Measurements from ENCODE around the gene PRKAR1B. TPM values are rescaled to one million over a fixed set of nuclear protein-coding genes. Genes with fewer than 3 reads are reported as not detected.

Gene PRKAR1B
- total RNA-seq, 1 experiment from 2014 or later, result 43.3 TPM

DNA sequence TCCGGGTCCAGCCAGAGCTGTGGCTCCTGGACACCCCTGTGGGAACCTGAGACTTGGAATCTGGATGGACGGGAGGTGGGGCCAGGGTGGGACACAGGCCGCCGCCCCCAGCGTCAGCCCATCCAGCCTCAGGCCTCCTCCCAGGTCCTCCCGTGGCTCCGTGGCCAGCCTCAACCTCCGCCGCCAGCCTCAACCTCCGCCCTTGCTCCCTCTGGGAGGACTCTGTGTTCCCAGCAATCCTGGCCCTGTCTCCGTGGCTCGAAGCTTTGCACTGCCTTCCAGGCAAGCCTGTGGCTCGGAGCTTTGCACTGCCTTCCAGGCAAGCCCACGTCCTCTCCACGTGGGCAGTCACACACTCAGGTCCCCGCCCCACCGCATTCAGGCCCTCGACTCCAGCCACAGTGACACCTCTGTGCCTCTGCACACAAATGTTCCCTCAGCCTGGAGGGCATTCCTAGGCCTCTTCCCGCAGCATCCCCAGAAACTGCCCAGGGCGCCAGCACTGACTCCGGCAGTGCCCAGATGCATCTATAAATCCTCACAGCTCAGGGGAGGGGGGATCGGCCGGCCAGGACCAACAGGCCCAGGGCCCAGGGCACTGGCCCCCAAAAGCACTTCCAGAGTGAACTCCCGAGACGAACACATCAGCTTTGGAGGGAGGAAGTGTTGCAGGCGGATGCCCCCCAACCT, 162.8 kb downstream of the PRKAR1B start:
- H3K4ac ChIP-seq (ENCODE audit: low read depth, low read length), result no peak overlapping the region
- Mint-ChIP-seq H3K27me3 (ENCODE audit: low read depth) (no peaks in the 10 kb centered on the region), H3K36me3 (ENCODE audit: insufficient read depth in 1 of 3, low read depth in 3 of 3) (peaks cover 0 to 6% (median 0%) of the 10 kb centered on the region in 3 experiments; a peak in 1 of 7 replicates), H3K27ac (peak overlapping the region in 1 of 3 experiments; percentile 29; a peak in 3 of 7 replicates), H3K4me3 (no peak overlapping the region), H3K4me1 (peaks cover 0 to 4% of the 10 kb centered on the region in 2 experiments; a peak in 1 of 4 replicates), H3K9me3 (no peaks in the 10 kb centered on the region)
- no peak for DNase-seq
- H3K79me1 ChIP-seq (ENCODE audit: insufficient read depth, low read depth, low read length, poor library complexity, severe bottlenecking), result no peaks in the 10 kb centered on the region
- H3K23ac ChIP-seq (ENCODE audit: insufficient read length, low read depth, low read length), result no peak overlapping the region
- no CpG with 5 or more reads among the region's 26 CpGs for WGBS (ENCODE audit: extremely low coverage, insufficient read length, low lambda C conversion rate)
- no peak overlapping the region for H4K91ac ChIP-seq (ENCODE audit: insufficient read length, low read depth, low read length)
- no peak overlapping the region for H3K56ac ChIP-seq (ENCODE audit: insufficient read length, low read depth, low read length)
- H3K18ac ChIP-seq (ENCODE audit: insufficient read length, low read depth, low read length), result no peak overlapping the region
- H3K27me3 ChIP-seq (ENCODE audit: insufficient read depth, low read length), result no peaks in the 10 kb centered on the region
- H3K9ac ChIP-seq (ENCODE audit: extremely low read depth, insufficient read length, low read length), result no peak overlapping the region
- no peaks in the 10 kb centered on the region for H3K9me3 ChIP-seq (ENCODE audit: control insufficient read depth, low read depth, low read length)
- H4K20me1 ChIP-seq (ENCODE audit: control insufficient read depth, insufficient read depth, insufficient read length), result no peaks in the 10 kb centered on the region
- TF ChIP-seq, protein P1, sequence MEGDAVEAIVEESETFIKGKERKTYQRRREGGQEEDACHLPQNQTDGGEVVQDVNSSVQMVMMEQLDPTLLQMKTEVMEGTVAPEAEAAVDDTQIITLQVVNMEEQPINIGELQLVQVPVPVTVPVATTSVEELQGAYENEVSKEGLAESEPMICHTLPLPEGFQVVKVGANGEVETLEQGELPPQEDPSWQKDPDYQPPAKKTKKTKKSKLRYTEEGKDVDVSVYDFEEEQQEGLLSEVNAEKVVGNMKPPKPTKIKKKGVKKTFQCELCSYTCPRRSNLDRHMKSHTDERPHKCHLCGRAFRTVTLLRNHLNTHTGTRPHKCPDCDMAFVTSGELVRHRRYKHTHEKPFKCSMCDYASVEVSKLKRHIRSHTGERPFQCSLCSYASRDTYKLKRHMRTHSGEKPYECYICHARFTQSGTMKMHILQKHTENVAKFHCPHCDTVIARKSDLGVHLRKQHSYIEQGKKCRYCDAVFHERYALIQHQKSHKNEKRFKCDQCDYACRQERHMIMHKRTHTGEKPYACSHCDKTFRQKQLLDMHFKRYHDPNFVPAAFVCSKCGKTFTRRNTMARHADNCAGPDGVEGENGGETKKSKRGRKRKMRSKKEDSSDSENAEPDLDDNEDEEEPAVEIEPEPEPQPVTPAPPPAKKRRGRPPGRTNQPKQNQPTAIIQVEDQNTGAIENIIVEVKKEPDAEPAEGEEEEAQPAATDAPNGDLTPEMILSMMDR (conservative IDR thresholded peaks at IDR 0.05), result no peak
- H2BK15ac ChIP-seq (ENCODE audit: low read depth, low read length), result no peak overlapping the region
- H3K23me2 ChIP-seq (ENCODE audit: insufficient read length, low read depth, low read length, poor library complexity, severe bottlenecking), result no peaks in the 10 kb centered on the region
- no peaks in the 10 kb centered on the region for H3K4me1 ChIP-seq (ENCODE audit: insufficient read depth, low read length)
- H2AK5ac ChIP-seq (ENCODE audit: insufficient read length, low read length), result no peak overlapping the region
- H4K5ac ChIP-seq (ENCODE audit: insufficient read length, low read depth, low read length), result no peak overlapping the region
- no peak overlapping the region for H3K14ac ChIP-seq (ENCODE audit: insufficient read depth, low read length)
- H2BK5ac ChIP-seq (ENCODE audit: insufficient read length, low read length), result no peak overlapping the region
- H2BK20ac ChIP-seq (ENCODE audit: low read depth, low read length, poor library complexity, severe bottlenecking), result no peak overlapping the region
- H4K8ac ChIP-seq (replicated peaks; ENCODE audit: insufficient read length, low read depth, low read length), result no peak overlapping the region
- H2BK12ac ChIP-seq (ENCODE audit: insufficient read length, low read depth, low read length), result no peak overlapping the region
- H3K79me2 ChIP-seq (ENCODE audit: insufficient read depth, low read length), result no peaks in the 10 kb centered on the region; the same call in 1 of the 2 replicates
- H3K27ac ChIP-seq (ENCODE audit: insufficient read length, low read depth, low read length), result no peak overlapping the region
- no peak overlapping the region for H2AFZ ChIP-seq (ENCODE audit: low read length)
- no peak overlapping the region for H2BK120ac ChIP-seq (ENCODE audit: low read depth, low read length, poor library complexity, severe bottlenecking)
- no peak overlapping the region for H3K4me2 ChIP-seq (ENCODE audit: insufficient read depth, insufficient read length, low read length)
- H3T11ph ChIP-seq (ENCODE audit: low read length), result no peak overlapping the region
